Measurements from ENCODE around the gene DNMT3A.
A peak's percentile ranks its signal among the peaks of the same experiment; 100 is the strongest.

DNMT3A gene

GRCh38 chr2:25349397-25349796 lies 7.7 kb upstream of the DNMT3A start:
- Histone ChIP-seq H3K9ac (ENCODE audit: low read length in 5 of 5) (no peak overlapping the region), H3K27me3 (ENCODE audit: control insufficient read depth in 5 of 5, insufficient read depth in 4 of 5, low read length in 5 of 5) (peaks cover 0 to 2% (median 0%) of the 10 kb centered on the region in 5 donors), H3K9me3 (ENCODE audit: control insufficient read depth in 5 of 5, low read length in 5 of 5) (no peaks in the 10 kb centered on the region), H3K4me3 (ENCODE audit: low read depth in 1 of 5, low read length in 5 of 5) (no peak overlapping the region), H3K27ac (ENCODE audit: low read depth, low read length) (no peak overlapping the region), H3K4me1 (ENCODE audit: control insufficient read depth in 5 of 5, insufficient read depth in 5 of 5, low read length in 5 of 5) (peaks cover 0 to 4% (median 0%) of the 10 kb centered on the region in 5 donors), H3K36me3 (ENCODE audit: control insufficient read depth in 5 of 5, insufficient read depth in 5 of 5, low read length in 5 of 5) (no peaks in the 10 kb centered on the region)

- Histone ChIP-seq H3K36me3 (ENCODE audit: control insufficient read depth in 5 of 5, insufficient read depth in 5 of 5, low read length in 5 of 5) (no peaks in the 10 kb centered on the region), H3K4me1 (ENCODE audit: control insufficient read depth in 5 of 5, insufficient read depth in 5 of 5, low read length in 5 of 5) (peaks cover 0 to 4% (median 0%) of the 10 kb centered on the region in 5 donors), H3K27me3 (ENCODE audit: control insufficient read depth in 5 of 5, insufficient read depth in 4 of 5, low read length in 5 of 5) (no peaks in the 10 kb centered on the region), H3K27ac (ENCODE audit: low read depth, low read length) (no peak overlapping the region), H3K9me3 (ENCODE audit: control insufficient read depth in 5 of 5, low read length in 5 of 5) (no peaks in the 10 kb centered on the region), H3K9ac (ENCODE audit: low read length in 5 of 5) (no peak overlapping the region), H3K4me3 (ENCODE audit: low read depth in 1 of 5, low read length in 5 of 5) (no peak overlapping the region)
These were observed 6.1 kb upstream of the DNMT3A start for GRCh38 chr2:25347846-25348245.

- Histone ChIP-seq H3K27me3 (ENCODE audit: control insufficient read depth in 5 of 5, insufficient read depth in 4 of 5, low read length in 5 of 5) (no peaks in the 10 kb centered on the region), H3K36me3 (ENCODE audit: control insufficient read depth in 5 of 5, insufficient read depth in 5 of 5, low read length in 5 of 5) (no peaks in the 10 kb centered on the region), H3K4me1 (ENCODE audit: control insufficient read depth in 5 of 5, insufficient read depth in 5 of 5, low read length in 5 of 5) (peaks cover 0 to 9% (median 4%) of the 10 kb centered on the region in 5 donors), H3K9me3 (ENCODE audit: control insufficient read depth in 5 of 5, low read length in 5 of 5) (no peaks in the 10 kb centered on the region), H3K9ac (ENCODE audit: low read length in 5 of 5) (no peak overlapping the region), H3K4me3 (ENCODE audit: low read depth in 1 of 5, low read length in 5 of 5) (no peak overlapping the region), H3K27ac (ENCODE audit: low read depth, low read length) (no peak overlapping the region)
These were observed 5.6 kb upstream of the DNMT3A start for GRCh38 chr2:25347205-25347815.

- H3K27me3 ChIP-seq (ENCODE audit: control insufficient read depth in 5 of 5, insufficient read depth in 4 of 5, low read length in 5 of 5) = no peaks in the 10 kb centered on the region
- no peaks in the 10 kb centered on the region for H3K9me3 ChIP-seq (ENCODE audit: control insufficient read depth in 5 of 5, low read length in 5 of 5)
- no peak overlapping the region for H3K27ac ChIP-seq (ENCODE audit: low read depth, low read length)
- peaks cover 0 to 28% (median 26%) of the 10 kb centered on the region in 5 donors for H3K4me1 ChIP-seq (ENCODE audit: control insufficient read depth in 5 of 5, insufficient read depth in 5 of 5, low read length in 5 of 5)
- no peak overlapping the region for H3K9ac ChIP-seq (ENCODE audit: low read length in 5 of 5)
- no peaks in the 10 kb centered on the region for H3K36me3 ChIP-seq (ENCODE audit: control insufficient read depth in 5 of 5, insufficient read depth in 5 of 5, low read length in 5 of 5)
- H3K4me3 ChIP-seq (ENCODE audit: low read depth in 1 of 5, low read length in 5 of 5) = no peak overlapping the region
These were observed 1.6 kb upstream of the DNMT3A start for GRCh38 chr2:25343187-25343825.

- peaks cover 0 to 36% (median 31%) of the 10 kb centered on the region in 5 donors for H3K4me1 ChIP-seq (ENCODE audit: control insufficient read depth in 5 of 5, insufficient read depth in 5 of 5, low read length in 5 of 5)
- H3K27me3 ChIP-seq (ENCODE audit: control insufficient read depth in 5 of 5, insufficient read depth in 4 of 5, low read length in 5 of 5) = no peaks in the 10 kb centered on the region
- no peaks in the 10 kb centered on the region for H3K36me3 ChIP-seq (ENCODE audit: control insufficient read depth in 5 of 5, insufficient read depth in 5 of 5, low read length in 5 of 5)
- peak overlapping the region in 4 of 5 donors; percentile 60 to 76 (median 72) for H3K4me3 ChIP-seq (ENCODE audit: low read depth in 1 of 5, low read length in 5 of 5)
- H3K9me3 ChIP-seq (ENCODE audit: control insufficient read depth in 5 of 5, low read length in 5 of 5) = no peaks in the 10 kb centered on the region
- no peak overlapping the region for H3K27ac ChIP-seq (ENCODE audit: low read depth, low read length)
- H3K9ac ChIP-seq (ENCODE audit: low read length in 5 of 5) = peak overlapping the region in 2 of 5 donors; percentile 47 to 62
These were observed 854 bp upstream of the DNMT3A start for GRCh38 chr2:25342372-25343186.

- Histone ChIP-seq H3K4me3 (ENCODE audit: low read depth in 1 of 5, low read length in 5 of 5) (peak overlapping the region in 4 of 5 donors; percentile 13 to 76 (median 47)), H3K9me3 (ENCODE audit: control insufficient read depth in 5 of 5, low read length in 5 of 5) (no peaks in the 10 kb centered on the region), H3K9ac (ENCODE audit: low read length in 5 of 5) (no peak overlapping the region), H3K27me3 (ENCODE audit: control insufficient read depth in 5 of 5, insufficient read depth in 4 of 5, low read length in 5 of 5) (no peaks in the 10 kb centered on the region), H3K36me3 (ENCODE audit: control insufficient read depth in 5 of 5, insufficient read depth in 5 of 5, low read length in 5 of 5) (no peaks in the 10 kb centered on the region), H3K27ac (ENCODE audit: low read depth, low read length) (no peak overlapping the region), H3K4me1 (ENCODE audit: control insufficient read depth in 5 of 5, insufficient read depth in 5 of 5, low read length in 5 of 5) (peaks cover 0 to 50% (median 31%) of the 10 kb centered on the region in 5 donors)
These were observed 556 bp downstream of the DNMT3A start for GRCh38 chr2:25341011-25341727.

- H3K4me1 ChIP-seq (ENCODE audit: control insufficient read depth in 5 of 5, insufficient read depth in 5 of 5, low read length in 5 of 5) = peaks cover 0 to 54% (median 31%) of the 10 kb centered on the region in 5 donors
- H3K9me3 ChIP-seq (ENCODE audit: control insufficient read depth in 5 of 5, low read length in 5 of 5) = no peaks in the 10 kb centered on the region
- no peaks in the 10 kb centered on the region for H3K36me3 ChIP-seq (ENCODE audit: control insufficient read depth in 5 of 5, insufficient read depth in 5 of 5, low read length in 5 of 5)
- peak overlapping the region in 2 of 5 donors; percentile 30 to 47 for H3K9ac ChIP-seq (ENCODE audit: low read length in 5 of 5)
- peak overlapping the region in 4 of 5 donors; percentile 54 to 73 (median 66) for H3K4me3 ChIP-seq (ENCODE audit: low read depth in 1 of 5, low read length in 5 of 5)
- no peak overlapping the region for H3K27ac ChIP-seq (ENCODE audit: low read depth, low read length)
- H3K27me3 ChIP-seq (ENCODE audit: control insufficient read depth in 5 of 5, insufficient read depth in 4 of 5, low read length in 5 of 5) = no peaks in the 10 kb centered on the region
These were observed 1.4 kb downstream of the DNMT3A start for GRCh38 chr2:25340181-25340921.

- H3K9ac ChIP-seq (ENCODE audit: low read length in 5 of 5) = no peak overlapping the region
- peak overlapping the region in 4 of 5 donors; percentile 54 to 73 (median 66) for H3K4me3 ChIP-seq (ENCODE audit: low read depth in 1 of 5, low read length in 5 of 5)
- no peak overlapping the region for H3K27ac ChIP-seq (ENCODE audit: low read depth, low read length)
- H3K9me3 ChIP-seq (ENCODE audit: control insufficient read depth in 5 of 5, low read length in 5 of 5) = no peaks in the 10 kb centered on the region
- H3K4me1 ChIP-seq (ENCODE audit: control insufficient read depth in 5 of 5, insufficient read depth in 5 of 5, low read length in 5 of 5) = peaks cover 0 to 54% (median 31%) of the 10 kb centered on the region in 5 donors
- no peaks in the 10 kb centered on the region for H3K36me3 ChIP-seq (ENCODE audit: control insufficient read depth in 5 of 5, insufficient read depth in 5 of 5, low read length in 5 of 5)
- H3K27me3 ChIP-seq (ENCODE audit: control insufficient read depth in 5 of 5, insufficient read depth in 4 of 5, low read length in 5 of 5) = no peaks in the 10 kb centered on the region
These were observed 1.9 kb downstream of the DNMT3A start for GRCh38 chr2:25339791-25340180.

GRCh38 chr2:25339211-25339674 lies 2.5 kb downstream of the DNMT3A start:
- Histone ChIP-seq H3K27ac (ENCODE audit: low read depth, low read length) (no peak overlapping the region), H3K9ac (ENCODE audit: low read length in 5 of 5) (no peak overlapping the region), H3K4me3 (ENCODE audit: low read depth in 1 of 5, low read length in 5 of 5) (no peak overlapping the region), H3K27me3 (ENCODE audit: control insufficient read depth in 5 of 5, insufficient read depth in 4 of 5, low read length in 5 of 5) (no peaks in the 10 kb centered on the region), H3K4me1 (ENCODE audit: control insufficient read depth in 5 of 5, insufficient read depth in 5 of 5, low read length in 5 of 5) (peaks cover 0 to 54% (median 31%) of the 10 kb centered on the region in 5 donors), H3K9me3 (ENCODE audit: control insufficient read depth in 5 of 5, low read length in 5 of 5) (no peaks in the 10 kb centered on the region), H3K36me3 (ENCODE audit: control insufficient read depth in 5 of 5, insufficient read depth in 5 of 5, low read length in 5 of 5) (no peaks in the 10 kb centered on the region)

All from subcutaneous abdominal adipose tissue (tissue), 5 donors.